Mucosa of descending colon (tissue), 3 donors: ENCODE measurements around the gene NCOA7. TPM values are rescaled to one million over a fixed set of nuclear protein-coding genes. Genes with fewer than 3 reads are reported as not detected.

Source experiments
- ATAC-seq: fragments of 200-7000 bp; cut with Tn5 transposase; one replicate; pipeline ENCODE4 v1.9.1; 2020; ENCODE audit warnings: mild to moderate bottlenecking, moderate library complexity
- DNase-seq, 3 donors: peaks; one replicate each; pipeline ENCODE4 v3.0.0-alpha.2; 2020
- H3K36me3 ChIP-seq: fragments of 200-600 bp; one replicate; pipeline ENCODE4 v1.8.0; 2021; ENCODE audit warnings: low read depth, mild to moderate bottlenecking
- H3K4me1 ChIP-seq: fragments of 200-600 bp; one replicate; pipeline ENCODE4 v1.8.0; 2021; ENCODE audit warnings: low read depth, mild to moderate bottlenecking
- H3K4me3 ChIP-seq: fragments of 200-600 bp; one replicate; pipeline ENCODE4 v1.8.0; 2021; ENCODE audit warnings: mild to moderate bottlenecking
- H3K9me3 ChIP-seq: fragments of 200-600 bp; one replicate; pipeline ENCODE4 v1.8.0; 2021; ENCODE audit warnings: mild to moderate bottlenecking
- intact Hi-C, 2 donors: fragments of 100-400 bp; cut with DNase I in 1 of 2; cut with micrococcal nuclease in 1 of 2; formaldehyde crosslinking; loops; one replicate each; pipeline versions ENCODE4 v1.11.0 to v1.11.1; 2022; cut with DNase I, micrococcal nuclease
- total RNA-seq, 3 donors: library from RNA; stranded (reverse); fragmentation: NEBNext Ultra II Directional in 2 of 3; extraction: Animal tissue kit (Norgen Biotek cat#: 25700) in 2 of 3; gene quantifications; one replicate each; pipeline versions ENCODE4 v1.2.1 to v1.2.4, GENCODE V29; 2021 to 2023
- TF ChIP-seq, protein P1 (sequence below): fragments of 200-600 bp; IDR thresholded peaks from one replicate; pipeline ENCODE4 v1.8.0; 2022; ENCODE audit warnings: antibody characterized with exemption, mild to moderate bottlenecking
- donor health status: DM: no; HTN: no; CAD: no; lungs with moderate emphysema.
- donor health status: DM: no; HTN: no; CAD: no.
- donor health status: DM: no; HTN: yes; CAD: no.

Gene NCOA7
- total RNA-seq, 3 donors from 2014 or later = 28.9 to 54.0 (median 49.6) TPM

DNA sequence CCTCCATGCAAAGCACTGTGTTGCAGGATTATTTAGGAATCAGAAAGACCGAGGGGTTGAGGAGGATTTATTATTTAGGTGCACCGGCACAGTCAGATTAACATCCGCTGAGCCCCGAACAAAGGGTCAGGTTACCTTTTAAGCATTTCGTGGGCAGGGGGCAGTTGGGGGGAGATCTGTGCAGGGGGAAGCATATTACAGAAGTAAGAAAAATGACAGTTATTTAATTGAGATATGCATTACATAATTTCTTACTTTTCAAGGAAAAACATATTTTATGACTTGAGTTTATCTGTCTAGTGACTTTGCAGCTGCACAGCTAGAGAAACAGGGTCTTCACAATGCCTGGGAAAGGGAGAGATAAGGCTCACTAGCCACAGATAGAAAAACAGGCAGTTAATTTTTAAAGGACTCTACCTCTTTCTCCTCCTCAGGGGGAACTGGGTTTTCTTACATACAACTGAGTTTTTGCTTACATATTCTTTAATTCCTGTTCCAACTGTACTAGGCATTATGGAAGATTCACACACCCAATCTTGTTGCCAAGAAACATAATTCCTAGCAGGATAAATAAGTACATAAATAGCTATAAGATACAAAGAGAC, 164.1 kb downstream of the NCOA7 start:
- TF ChIP-seq, protein P1, sequence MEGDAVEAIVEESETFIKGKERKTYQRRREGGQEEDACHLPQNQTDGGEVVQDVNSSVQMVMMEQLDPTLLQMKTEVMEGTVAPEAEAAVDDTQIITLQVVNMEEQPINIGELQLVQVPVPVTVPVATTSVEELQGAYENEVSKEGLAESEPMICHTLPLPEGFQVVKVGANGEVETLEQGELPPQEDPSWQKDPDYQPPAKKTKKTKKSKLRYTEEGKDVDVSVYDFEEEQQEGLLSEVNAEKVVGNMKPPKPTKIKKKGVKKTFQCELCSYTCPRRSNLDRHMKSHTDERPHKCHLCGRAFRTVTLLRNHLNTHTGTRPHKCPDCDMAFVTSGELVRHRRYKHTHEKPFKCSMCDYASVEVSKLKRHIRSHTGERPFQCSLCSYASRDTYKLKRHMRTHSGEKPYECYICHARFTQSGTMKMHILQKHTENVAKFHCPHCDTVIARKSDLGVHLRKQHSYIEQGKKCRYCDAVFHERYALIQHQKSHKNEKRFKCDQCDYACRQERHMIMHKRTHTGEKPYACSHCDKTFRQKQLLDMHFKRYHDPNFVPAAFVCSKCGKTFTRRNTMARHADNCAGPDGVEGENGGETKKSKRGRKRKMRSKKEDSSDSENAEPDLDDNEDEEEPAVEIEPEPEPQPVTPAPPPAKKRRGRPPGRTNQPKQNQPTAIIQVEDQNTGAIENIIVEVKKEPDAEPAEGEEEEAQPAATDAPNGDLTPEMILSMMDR = no peak
- peaks cover 4% of the 10 kb centered on the region for H3K4me1 ChIP-seq
- intact Hi-C loops = loop anchor here (10.0 kb wide), 1 partner anchor 170 kb away; no protein-coding TSS in a partner anchor
- DNase-seq (no peak), ATAC-seq (no peak)
- H3K9me3 ChIP-seq = no peaks in the 10 kb centered on the region
- H3K36me3 ChIP-seq = no peaks in the 10 kb centered on the region
- H3K4me3 ChIP-seq = no peak overlapping the region

DNA sequence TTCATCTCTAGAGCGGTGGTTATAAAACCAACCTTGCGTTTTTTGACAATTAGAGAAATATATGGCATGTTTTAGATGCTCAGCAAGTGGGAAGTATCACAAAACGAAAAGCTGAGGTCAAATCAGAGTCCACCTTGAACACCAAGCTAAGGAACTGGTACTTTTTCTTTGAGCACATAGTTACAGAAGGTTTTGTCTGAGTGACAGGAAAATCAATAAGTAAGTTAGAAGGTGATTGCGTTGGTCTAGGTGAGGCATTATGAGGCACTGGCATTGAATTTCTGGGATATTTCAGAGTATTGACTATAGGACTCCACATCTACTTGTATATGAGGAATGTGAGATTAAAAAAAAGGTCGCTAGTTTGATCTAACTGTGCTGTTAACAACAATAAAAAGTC, 165.2 kb downstream of the NCOA7 start:
- DNase-seq = no peak
- Histone ChIP-seq H3K4me1 (peaks cover 4% of the 10 kb centered on the region), H3K4me3 (no peak overlapping the region), H3K36me3 (no peaks in the 10 kb centered on the region), H3K9me3 (no peaks in the 10 kb centered on the region)
- ATAC-seq = no peak
- TF ChIP-seq, protein P1 = no peak
- intact Hi-C loops = loop anchor here (10.0 kb wide), 1 partner anchor 171 kb away; no protein-coding TSS in a partner anchor

DNA sequence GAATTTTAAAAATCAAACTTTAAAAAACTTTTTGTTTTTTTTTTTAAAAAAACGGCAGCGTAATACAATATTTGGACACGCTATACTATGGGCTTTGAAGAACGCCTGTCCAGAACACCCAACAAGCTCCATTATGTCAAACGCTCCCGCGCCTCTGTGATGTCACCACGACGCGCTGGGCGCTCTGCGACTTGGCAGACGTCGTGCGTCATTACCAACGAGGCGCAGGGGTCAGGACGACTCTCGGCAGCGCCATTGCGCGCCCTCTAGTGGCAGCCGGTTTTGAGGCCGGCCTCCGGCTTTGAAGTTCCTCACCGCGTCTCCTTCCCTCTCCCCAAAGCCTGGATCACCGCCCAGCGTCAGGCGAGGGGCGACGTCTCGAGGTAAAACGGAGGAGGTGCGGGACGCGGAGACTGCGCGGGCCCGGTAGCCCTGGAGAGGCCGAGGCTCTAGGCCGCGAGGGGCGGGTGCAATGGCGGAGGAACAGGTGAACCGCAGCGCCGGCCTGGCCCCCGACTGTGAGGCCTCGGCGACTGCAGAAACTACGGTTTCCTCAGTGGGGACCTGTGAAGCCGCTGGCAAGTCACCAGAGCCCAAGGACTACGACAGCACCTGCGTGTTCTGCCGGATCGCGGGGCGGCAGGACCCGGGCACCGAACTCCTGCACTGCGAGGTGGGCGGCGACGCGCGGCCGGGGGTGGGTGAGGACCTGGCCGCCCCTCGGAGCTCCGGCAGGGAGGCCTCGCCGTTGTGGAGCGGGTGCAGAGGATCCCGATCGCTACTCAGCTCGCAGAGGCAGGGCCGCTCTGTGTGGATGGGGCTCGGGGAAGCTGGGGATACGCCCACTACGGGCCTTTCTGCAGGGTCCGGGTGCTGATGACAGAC, 166.0 kb downstream of the NCOA7 start, which contains the start of gene HINT3:
HINT3 (plus strand) TSS at position 265 of the 885 bp plus-strand sequence; CDS start at position 473, 208 bp downstream.
- intact Hi-C loops = loop anchor here (10.0 kb wide), 1 partner anchor 172 kb away; no protein-coding TSS in a partner anchor
- DNase-seq (peak; percentile 98 to 99 (median 98)), ATAC-seq (peak; percentile 94)
- no peaks in the 10 kb centered on the region for H3K9me3 ChIP-seq
- TF ChIP-seq, protein P1 = peak; percentile 97
- H3K4me3 ChIP-seq = peak within 1 kb of the TSS; percentile 81
- peaks cover 4% of the 10 kb centered on the region for H3K4me1 ChIP-seq
- H3K36me3 ChIP-seq = no peaks in the 10 kb centered on the region

DNA sequence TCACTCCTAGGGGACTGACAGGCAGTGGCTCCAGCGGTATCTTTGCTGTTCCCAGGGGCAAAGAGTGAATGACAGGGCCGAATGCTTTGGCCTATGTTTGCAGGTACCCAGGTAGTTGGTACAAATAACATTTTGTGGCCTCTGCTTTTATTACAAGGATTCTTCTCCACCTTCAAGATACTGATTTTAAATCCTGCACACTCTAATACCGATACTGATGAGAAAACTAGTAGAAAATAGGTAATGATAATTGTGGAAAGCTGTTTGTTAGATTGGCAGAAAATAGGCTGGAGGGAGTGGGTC, 166.6 kb downstream of the NCOA7 start:
- no peak for DNase-seq
- Histone ChIP-seq H3K4me1 (peaks cover 4% of the 10 kb centered on the region), H3K4me3 (peak overlapping the region; percentile 81), H3K36me3 (no peaks in the 10 kb centered on the region), H3K9me3 (no peaks in the 10 kb centered on the region)
- no peak for ATAC-seq
- TF ChIP-seq, protein P1 = no peak
- intact Hi-C loops = loop anchor here (10.0 kb wide), 1 partner anchor 173 kb away; no protein-coding TSS in a partner anchor

DNA sequence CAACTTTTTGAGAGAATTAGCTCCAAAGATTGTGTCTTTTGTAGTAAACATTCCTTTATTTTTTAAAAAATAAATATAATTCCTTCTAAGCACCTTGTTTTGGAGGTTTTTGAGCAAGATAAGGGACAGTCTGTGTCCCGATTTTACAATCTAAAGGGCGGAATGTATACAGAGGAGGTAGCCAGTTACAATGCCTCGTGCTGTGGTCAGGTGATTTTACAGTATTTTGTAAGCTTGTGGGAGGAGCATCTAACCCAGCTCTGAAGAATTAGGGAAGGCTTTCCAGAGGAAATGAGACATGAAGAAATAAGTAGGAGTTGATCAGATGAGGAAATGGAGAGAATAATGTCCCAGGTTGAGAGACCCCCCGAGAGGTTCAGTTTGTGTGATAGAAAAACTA, 167.1 kb downstream of the NCOA7 start:
- intact Hi-C loops = loop anchor here (10.0 kb wide), 1 partner anchor 173 kb away; no protein-coding TSS in a partner anchor

More for the DNA sequence above, 167.1 kb downstream of the NCOA7 start:
- peak; percentile 65 for ATAC-seq
- Histone ChIP-seq H3K4me1 (peaks cover 4% of the 10 kb centered on the region), H3K9me3 (no peaks in the 10 kb centered on the region), H3K36me3 (no peaks in the 10 kb centered on the region), H3K4me3 (no peak overlapping the region)
- TF ChIP-seq, protein P1 = no peak
- DNase-seq = peak in 1 of 3 donors; percentile 70
